Stimulated activated naive CD8-positive, alpha-beta T cell treated with anti-CD3 and anti-CD28 coated beads, Interleukin-15, Interleukin-2, amounts not matched to agents 100 ng/mL and 50 ng/mL, for 24 hours (primary cell): ENCODE measurements around the gene HNRNPL.
"Not testable (repeated sequence)": the region's sequence is repeated elsewhere in the genome, so short reads cannot be mapped to it uniquely, and the experiment has no call there.

Experiments used
- H3K27ac Mint-ChIP-seq: one replicate; pipeline ENCODE4 v1.8.0; 2021; ENCODE audit warnings: mild to moderate bottlenecking, mixed read lengths
- H3K27me3 Mint-ChIP-seq: one replicate; pipeline ENCODE4 v1.8.0; 2021; ENCODE audit warnings: mixed read lengths
- H3K36me3 Mint-ChIP-seq: one replicate; pipeline ENCODE4 v1.8.0; 2021; ENCODE audit warnings: low read depth, mixed read lengths
- H3K4me1 Mint-ChIP-seq: one replicate; pipeline ENCODE4 v1.8.0; 2021; ENCODE audit warnings: low read depth, mixed read lengths
- H3K4me3 Mint-ChIP-seq: one replicate; pipeline ENCODE4 v1.8.0; 2021; ENCODE audit warnings: mild to moderate bottlenecking, mixed read lengths
- H3K9me3 Mint-ChIP-seq: one replicate; pipeline ENCODE4 v1.8.0; 2021; ENCODE audit warnings: mixed read lengths

HNRNPL gene

DNA sequence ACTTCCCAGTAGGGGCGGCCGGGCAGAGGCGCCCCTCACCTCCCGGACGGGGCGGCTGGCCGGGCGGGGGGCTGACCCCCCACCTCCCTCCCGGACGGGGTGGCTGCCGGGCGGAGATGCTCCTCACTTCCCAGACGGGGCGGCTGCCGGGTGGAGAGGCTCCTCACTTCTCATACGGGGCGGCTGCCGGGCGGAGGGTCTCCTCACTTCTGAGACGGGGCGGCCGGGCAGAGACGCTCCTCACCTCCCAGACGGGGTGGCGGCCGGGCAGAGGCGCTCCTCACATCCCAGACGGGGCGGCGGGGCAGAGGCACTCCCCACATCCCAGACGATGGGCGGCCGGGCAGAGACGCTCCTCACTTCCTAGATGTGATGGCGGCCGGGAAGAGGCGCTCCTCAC lies 6.0 kb upstream of the HNRNPL start:
- not testable (repeated sequence) for H3K9me3 Mint-ChIP-seq, H3K4me3 Mint-ChIP-seq, H3K27ac Mint-ChIP-seq, H3K36me3 Mint-ChIP-seq, H3K27me3 Mint-ChIP-seq
- peaks cover 55% of the 10 kb centered on the region for H3K4me1 Mint-ChIP-seq

DNA sequence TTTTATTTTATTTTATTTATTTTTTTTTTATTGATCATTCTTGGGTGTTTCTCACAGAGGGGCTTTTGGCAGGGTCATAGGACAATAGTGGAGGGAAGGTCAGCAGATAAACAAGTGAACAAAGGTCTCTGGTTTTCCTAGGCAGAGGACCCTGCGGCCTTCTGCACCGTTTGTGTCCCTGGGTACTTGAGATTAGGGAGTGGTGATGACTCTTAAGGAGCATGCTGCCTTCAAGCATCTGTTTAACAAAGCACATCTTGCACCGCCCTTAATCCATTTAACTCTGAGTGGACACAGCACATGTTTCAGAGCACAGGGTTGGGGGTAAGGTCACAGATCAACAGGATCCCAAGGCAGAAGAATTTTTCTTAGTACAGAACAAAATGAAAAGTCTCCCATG lies 5.2 kb upstream of the HNRNPL start:
- not testable (repeated sequence) for H3K27me3 Mint-ChIP-seq
- H3K4me3 Mint-ChIP-seq, result peak overlapping the region; percentile 37

DNA sequence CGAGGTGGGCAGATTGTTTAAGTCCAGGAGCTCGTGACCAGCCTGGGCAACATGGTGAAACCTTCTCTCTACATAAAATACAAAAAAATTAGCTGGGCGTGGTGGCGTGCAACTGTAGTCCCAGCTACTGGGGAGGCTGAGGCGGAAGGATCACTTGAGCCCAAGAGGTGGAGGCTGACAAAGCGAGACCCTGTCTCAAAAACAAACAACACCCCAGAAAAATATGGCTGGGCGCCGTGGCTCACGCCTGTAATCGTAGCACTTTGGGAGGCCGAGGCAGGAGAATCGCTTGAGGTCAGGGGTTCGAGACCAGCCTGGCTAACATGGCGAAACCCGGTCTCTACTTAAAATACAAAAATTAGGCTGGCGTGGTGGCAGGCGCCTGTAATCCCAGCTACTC lies 3.4 kb upstream of the HNRNPL start:
- Mint-ChIP-seq H3K27ac (peak overlapping the region; percentile 97), H3K4me1 (peaks cover 59% of the 10 kb centered on the region)

More for the DNA sequence above, 5.2 kb upstream of the HNRNPL start:
- Mint-ChIP-seq H3K27ac (peak overlapping the region; percentile 26), H3K4me1 (peaks cover 54% of the 10 kb centered on the region)
- not testable (repeated sequence) for H3K36me3 Mint-ChIP-seq, H3K9me3 Mint-ChIP-seq

DNA sequence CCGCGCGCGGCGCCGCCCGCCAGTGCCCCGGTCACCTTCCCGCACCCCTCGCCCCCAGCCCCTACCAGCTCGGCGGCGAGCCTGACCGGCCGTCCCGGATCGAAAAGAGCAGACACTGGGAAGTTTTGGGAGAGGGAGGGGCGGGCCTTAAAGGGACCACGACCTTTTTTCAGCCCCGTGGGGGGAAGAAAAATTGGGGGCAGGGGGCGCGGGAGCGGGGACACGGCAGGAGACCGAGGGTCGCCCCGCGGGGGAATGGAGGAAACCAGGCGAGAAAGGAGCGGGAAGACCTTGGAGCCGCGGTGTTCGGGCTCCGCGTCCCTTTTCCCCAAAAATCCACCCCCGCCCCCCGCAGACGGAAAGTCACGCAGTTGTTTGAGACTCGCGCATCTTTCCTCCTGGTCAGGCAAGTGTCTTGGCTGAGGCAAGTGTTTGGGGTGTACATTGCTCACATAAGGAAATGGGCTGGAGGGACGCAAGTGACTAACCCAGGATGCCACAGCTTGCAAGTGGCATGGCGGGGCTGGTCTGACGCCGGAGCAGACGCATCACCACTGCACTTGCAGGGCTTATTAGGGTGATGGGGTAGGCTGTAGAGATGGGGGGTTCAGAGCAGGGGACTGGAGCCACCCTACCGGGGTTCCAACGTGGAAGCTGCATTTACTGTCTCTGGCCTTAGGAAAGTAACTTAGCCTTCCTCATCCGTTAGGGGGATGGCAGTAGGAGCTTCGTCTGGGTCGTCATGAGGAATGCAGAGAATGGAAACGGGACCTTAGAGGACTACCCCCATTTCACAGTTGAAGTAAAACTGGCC lies 2.7 kb upstream of the HNRNPL start:
- H3K27ac Mint-ChIP-seq, result peak overlapping the region; percentile 97
- H3K9me3 Mint-ChIP-seq, result no peaks in the 10 kb centered on the region
- H3K4me3 Mint-ChIP-seq, result peak overlapping the region; percentile 93
- peaks cover 59% of the 10 kb centered on the region for H3K4me1 Mint-ChIP-seq
- H3K27me3 Mint-ChIP-seq, result no peaks in the 10 kb centered on the region
- peaks cover 18% of the 10 kb centered on the region for H3K36me3 Mint-ChIP-seq

More for the DNA sequence above, 3.4 kb upstream of the HNRNPL start:
- peaks cover 10% of the 10 kb centered on the region for H3K36me3 Mint-ChIP-seq
- H3K27me3 Mint-ChIP-seq, result no peaks in the 10 kb centered on the region
- peak overlapping the region; percentile 93 for H3K4me3 Mint-ChIP-seq
- no peaks in the 10 kb centered on the region for H3K9me3 Mint-ChIP-seq

DNA sequence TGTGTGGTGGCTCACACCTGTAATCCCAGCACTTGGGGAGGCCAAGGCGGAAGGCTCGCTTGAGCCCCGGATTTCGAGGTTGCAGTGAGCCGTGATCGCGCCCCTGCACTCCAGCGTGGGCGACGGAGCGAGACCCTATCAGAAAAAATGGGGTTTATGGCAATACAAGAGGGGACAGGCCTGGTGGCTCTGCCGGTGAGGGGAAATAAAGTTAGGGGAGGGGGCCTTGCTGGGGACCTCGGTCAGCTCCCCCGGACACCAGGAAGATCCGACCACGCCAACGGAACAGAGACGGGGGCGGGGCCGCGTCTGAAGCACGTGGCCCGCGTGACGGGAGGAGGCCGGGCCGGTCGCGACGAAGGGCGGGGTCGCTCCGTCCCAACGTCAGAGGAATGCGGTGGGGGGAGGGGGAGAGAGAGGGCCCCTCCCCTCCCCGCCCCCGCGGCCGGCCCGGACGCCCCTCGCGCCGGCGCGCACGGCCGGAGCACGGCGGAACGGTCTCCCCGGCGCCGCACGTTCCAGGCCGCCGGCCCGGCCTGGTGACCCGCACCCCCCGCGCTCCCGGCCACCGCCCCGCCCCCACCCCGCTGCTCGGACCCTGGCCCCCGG lies 1.9 kb upstream of the HNRNPL start:
- no peaks in the 10 kb centered on the region for H3K9me3 Mint-ChIP-seq
- H3K36me3 Mint-ChIP-seq, result peaks cover 25% of the 10 kb centered on the region
- H3K27ac Mint-ChIP-seq, result peak overlapping the region; percentile 97
- H3K4me3 Mint-ChIP-seq, result peak overlapping the region; percentile 99
- no peaks in the 10 kb centered on the region for H3K27me3 Mint-ChIP-seq
- H3K4me1 Mint-ChIP-seq, result peaks cover 59% of the 10 kb centered on the region

DNA sequence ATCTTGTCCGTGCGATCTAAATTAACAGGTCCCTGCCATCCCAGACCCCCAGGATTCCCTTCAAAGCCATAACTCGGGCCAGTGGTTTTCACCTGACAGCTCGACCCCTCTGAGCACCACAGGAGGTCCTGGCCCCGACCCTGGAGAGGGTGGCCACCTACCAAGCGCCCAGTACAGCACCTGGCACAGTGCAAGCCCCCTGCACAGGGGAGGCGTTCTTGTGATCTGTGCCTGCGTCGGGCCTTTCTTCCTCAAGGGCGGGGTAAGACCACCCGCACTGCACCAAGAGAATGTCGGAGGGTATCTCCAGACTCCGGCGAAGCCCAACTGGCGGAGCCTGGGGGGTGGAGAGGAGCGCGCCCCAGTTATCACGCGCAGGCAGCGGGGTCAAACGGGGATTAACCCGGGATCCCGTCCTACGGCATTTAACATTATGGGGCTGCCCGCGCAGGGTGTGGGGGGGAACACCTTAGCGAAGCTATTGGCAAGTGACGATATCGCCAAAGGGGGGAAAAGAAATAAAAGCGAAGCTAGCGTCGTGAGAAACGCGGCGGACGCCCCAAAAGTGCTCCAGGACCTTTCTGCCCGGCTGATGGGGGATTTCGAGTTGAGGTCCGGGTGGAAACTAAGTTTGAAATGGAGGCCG lies 1.3 kb upstream of the HNRNPL start:
- Mint-ChIP-seq H3K27ac (peak overlapping the region; percentile 97), H3K4me3 (peak overlapping the region; percentile 99), H3K4me1 (peaks cover 58% of the 10 kb centered on the region), H3K27me3 (no peaks in the 10 kb centered on the region), H3K9me3 (no peaks in the 10 kb centered on the region), H3K36me3 (peaks cover 30% of the 10 kb centered on the region)

DNA sequence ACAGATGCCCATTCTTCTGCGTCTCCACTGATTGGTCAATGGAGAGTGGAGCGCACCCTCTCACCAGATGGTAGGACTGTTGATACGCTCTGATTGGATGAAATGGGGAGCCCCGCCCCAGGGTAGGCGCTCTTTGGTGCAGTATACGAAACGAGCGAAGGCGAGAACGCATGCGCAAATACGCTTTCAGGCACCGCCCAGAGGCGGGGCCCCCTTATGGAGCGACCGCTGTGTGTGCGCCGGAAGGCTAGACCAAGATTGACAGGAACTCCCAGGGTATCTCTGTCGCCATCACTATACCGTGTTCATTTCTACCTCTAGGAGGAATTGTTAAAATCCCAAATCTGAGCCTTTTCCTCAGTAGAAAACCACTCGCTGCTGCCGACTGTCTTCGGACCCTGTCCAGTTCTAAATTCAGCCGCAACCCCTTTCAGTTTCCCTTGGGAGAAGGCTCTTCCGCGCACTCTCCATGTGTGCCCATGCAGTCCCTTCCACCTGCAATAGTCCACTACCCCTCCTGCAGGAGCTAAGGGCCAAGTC lies 720 bp upstream of the HNRNPL start:
- Mint-ChIP-seq H3K9me3 (no peaks in the 10 kb centered on the region), H3K4me3 (peak overlapping the region; percentile 99), H3K36me3 (peaks cover 35% of the 10 kb centered on the region), H3K27ac (peak overlapping the region; percentile 97), H3K27me3 (no peaks in the 10 kb centered on the region), H3K4me1 (peaks cover 63% of the 10 kb centered on the region)

DNA sequence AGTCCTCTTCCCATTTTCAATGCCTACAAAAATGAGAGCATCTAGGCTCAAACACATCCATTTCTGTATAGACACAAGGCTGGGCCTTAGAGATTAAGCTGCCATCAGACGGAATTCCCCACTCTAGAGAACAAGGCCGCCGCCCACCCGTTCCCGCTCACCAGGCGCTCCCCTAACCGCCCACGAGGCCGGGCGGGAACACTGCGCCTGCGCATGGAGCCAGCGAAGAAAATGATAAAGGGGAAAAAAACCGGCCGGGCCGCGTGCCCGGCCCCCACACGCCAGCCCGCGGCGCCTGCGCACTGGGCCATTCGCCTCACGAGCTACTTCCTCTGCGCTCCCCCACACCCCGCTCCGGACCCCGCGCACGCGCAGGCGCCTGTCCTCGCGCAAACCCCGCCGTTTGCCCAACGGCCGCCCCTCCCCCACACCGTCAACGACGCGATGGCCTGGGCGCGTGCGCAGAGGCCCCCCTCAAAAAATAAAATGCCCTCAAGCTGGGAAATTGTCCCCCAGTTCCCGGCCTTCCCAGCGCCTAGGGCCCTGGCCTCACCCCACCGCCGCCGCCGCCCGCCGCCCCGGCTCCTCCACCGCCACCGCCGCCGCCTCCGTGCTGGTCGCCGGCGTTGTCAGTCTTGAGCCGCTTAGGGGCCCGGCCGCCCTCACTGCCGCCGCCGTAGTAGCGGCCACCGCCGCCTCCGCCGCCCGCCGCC lies 483 bp downstream of the HNRNPL start:
- Mint-ChIP-seq H3K4me1 (peaks cover 71% of the 10 kb centered on the region), H3K27ac (peak overlapping the region; percentile 97), H3K27me3 (no peaks in the 10 kb centered on the region), H3K36me3 (peaks cover 47% of the 10 kb centered on the region), H3K9me3 (no peaks in the 10 kb centered on the region), H3K4me3 (peak overlapping the region; percentile 99)

DNA sequence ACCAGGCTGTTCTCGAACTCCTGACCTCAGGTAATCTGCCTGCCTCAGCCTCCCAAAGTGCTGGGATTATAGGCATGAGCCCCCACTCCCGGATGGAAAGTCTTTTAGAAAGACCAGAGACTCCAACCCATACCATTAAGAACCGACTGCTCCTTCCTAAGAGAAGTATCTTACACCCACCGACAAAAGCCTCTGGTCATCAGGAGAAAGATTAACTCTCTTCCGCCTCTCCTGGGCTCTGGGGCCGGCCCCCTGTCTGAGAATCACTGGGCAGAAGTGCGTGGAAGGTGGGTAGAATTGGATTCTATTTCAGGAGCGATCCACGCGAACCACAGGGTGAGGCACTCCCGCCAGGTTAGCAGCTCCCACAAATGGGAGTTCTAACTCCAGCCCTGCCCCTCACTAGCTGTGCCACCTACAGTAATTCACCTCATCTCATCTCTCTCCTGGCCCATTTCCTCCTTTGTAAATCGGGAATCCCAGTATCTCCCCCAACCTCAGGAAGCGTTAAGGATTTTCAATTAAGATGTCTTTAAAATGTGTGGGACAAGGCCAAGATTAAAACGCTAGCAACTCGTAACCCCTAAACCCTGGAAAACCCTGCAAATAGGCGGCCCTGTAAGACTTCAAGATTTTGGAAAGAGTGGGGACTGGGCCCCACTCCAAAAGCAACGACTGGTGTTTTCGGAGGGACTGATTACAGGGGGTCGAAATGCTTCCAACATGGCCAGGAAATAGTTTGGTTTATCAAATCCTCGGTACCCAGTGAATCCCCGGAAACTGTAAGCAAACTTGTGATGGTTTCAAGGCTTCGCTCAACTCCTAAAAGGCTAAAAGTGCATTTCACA lies 1.3 kb downstream of the HNRNPL start:
- Mint-ChIP-seq H3K9me3 (no peaks in the 10 kb centered on the region), H3K36me3 (peaks cover 55% of the 10 kb centered on the region), H3K27ac (peak overlapping the region; percentile 97), H3K4me3 (peak overlapping the region; percentile 99), H3K4me1 (peaks cover 75% of the 10 kb centered on the region), H3K27me3 (no peaks in the 10 kb centered on the region)

DNA sequence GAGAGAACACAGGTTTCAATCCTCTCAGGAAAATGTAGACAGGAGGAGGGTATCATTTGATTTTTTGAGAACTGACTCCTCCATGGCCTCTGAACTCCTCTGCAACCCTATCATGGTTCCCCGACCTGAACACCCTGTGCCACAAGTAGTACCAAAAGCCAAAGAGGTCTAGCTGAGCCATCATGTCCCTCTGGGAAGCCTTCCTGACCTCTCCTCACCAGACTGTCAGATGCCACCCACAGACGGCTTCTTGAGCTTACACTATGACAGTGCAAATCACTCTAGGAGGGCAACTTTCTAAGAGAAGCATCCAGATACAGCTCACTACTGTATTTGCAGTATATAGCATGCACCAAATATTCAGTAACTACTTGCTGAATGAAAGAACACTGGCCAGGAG lies 3.7 kb downstream of the HNRNPL start:
- Mint-ChIP-seq H3K27me3 (no peaks in the 10 kb centered on the region), H3K36me3 (peaks cover 79% of the 10 kb centered on the region), H3K4me3 (peak overlapping the region; percentile 52), H3K9me3 (no peaks in the 10 kb centered on the region), H3K27ac (peak overlapping the region; percentile 89), H3K4me1 (peaks cover 85% of the 10 kb centered on the region)

DNA sequence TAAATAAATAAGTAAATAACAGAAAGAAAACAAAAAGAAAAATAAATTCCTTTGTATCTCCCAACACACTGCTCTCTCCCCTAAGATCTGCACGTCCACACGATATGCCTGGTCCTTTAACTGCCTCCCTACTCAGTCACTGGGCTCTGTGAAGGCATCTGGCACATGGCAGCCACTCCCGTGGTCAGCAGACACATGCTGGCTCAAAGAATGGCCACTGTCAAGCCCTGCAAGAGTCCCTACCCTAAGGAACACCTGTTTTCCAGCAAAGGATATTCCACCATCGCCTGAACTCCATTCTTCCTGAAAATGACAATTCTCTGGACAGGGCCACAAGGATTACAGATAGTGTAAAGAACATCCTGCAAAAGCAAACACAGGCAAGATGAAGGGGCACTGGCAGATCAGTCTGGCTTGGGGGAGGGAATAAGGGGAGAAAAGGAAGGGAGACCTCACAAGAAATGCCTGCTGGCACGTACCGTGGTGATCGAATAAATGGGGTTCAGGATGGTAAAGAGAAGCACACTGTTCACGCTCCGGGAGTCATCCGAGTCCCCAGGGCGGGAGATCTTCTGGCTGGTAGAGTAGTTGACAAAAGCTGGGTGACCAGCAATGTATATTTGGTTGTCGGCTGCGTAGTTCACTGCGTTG lies 4.3 kb downstream of the HNRNPL start:
- H3K36me3 Mint-ChIP-seq, result peaks cover 85% of the 10 kb centered on the region
- peaks cover 87% of the 10 kb centered on the region for H3K4me1 Mint-ChIP-seq
- peak overlapping the region; percentile 52 for H3K4me3 Mint-ChIP-seq
- no peaks in the 10 kb centered on the region for H3K9me3 Mint-ChIP-seq
- H3K27me3 Mint-ChIP-seq, result no peaks in the 10 kb centered on the region
- H3K27ac Mint-ChIP-seq, result peak overlapping the region; percentile 89

DNA sequence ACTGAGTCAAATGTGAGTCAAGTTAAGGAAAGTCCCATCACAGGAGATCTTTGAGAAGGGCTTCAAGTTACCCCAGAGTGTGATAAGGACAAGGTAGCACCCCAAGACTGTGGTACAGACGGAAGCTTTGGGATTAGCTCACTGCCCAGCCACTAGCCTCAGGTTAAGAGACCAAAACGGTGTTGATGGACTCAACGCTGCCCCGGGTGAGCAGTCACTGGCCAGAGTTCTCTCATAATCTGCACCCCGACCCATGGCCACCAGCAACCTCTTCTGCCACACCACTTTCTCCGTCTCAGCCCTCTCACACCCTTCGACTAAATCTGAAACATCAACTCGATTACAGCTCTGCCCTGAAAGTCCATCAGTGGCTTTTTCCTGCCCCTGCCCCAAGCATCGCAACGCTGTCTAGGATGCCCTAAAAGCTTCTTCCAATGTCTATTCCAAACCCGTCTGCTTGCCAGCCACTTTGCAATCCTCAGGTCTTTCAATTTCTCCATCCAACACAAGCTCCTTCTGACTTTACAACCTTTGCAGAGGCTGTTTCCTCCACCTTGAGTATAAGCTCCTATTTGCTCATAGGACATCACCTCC lies 5.6 kb downstream of the HNRNPL start:
- H3K27ac Mint-ChIP-seq, result peak overlapping the region; percentile 96
- H3K27me3 Mint-ChIP-seq, result no peaks in the 10 kb centered on the region
- H3K9me3 Mint-ChIP-seq, result no peaks in the 10 kb centered on the region
- peak overlapping the region; percentile 81 for H3K4me3 Mint-ChIP-seq
- peaks cover 99% of the 10 kb centered on the region for H3K4me1 Mint-ChIP-seq
- peaks cover 94% of the 10 kb centered on the region for H3K36me3 Mint-ChIP-seq

DNA sequence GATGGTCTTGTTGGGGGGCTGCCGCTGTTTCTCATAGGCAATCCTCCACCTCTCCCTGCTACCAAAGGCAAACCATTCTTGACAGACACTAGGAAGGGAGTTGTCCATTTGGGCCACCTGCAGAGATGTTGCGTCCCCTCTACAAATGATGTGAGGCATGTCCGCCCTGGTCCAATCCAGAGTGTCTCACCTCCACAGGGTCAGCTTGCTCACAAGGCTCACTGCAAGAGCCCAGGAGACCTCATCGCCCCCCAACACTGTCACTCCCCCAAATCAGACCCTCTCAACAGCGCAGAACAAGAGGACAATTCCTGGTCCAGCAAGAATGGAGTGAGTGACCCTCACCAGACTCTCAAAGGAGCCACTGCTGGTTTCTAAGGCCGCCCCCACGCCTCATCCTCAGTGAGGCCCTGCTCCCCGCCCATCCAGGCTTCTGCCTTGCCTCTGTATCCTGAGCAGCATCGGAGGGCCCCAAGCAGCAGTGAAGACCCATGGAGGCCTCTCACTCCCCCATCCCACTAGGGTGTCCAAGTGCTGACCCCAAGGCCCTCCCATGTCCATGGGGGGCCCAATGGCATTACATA lies 6.5 kb downstream of the HNRNPL start:
- Mint-ChIP-seq H3K36me3 (peaks cover 94% of the 10 kb centered on the region), H3K27me3 (no peaks in the 10 kb centered on the region), H3K4me1 (peaks cover 98% of the 10 kb centered on the region), H3K27ac (peak overlapping the region; percentile 96), H3K9me3 (no peaks in the 10 kb centered on the region), H3K4me3 (peak overlapping the region; percentile 81)
